H1 (cell line): Measurements from ENCODE around the gene IKZF1. TPM values are rescaled to one million over a fixed set of nuclear protein-coding genes. Genes with fewer than 3 reads are reported as not detected.

Source experiments
- ASH2L ChIP-seq: fragments of 200-600, 300-600 bp; sonication (generic); IDR thresholded peaks from one replicate; pipeline ENCODE4 v1.7.1; 2017; ENCODE audit warnings: low read length
- MAFK ChIP-seq: IDR thresholded peaks from 2 replicates; pipeline ENCODE4 v1.6.1; 2012; ENCODE audit warnings: low read depth, mild to moderate bottlenecking, improper control_type of control experiment, low read length
- NANOG ChIP-seq: IDR thresholded peaks from 2 replicates; pipeline ENCODE4 v1.6.1; 2011; ENCODE audit warnings: low read length, low read depth, mild to moderate bottlenecking, inconsistent platforms; ENCODE audit not compliant: insufficient read depth, poor library complexity, severe bottlenecking
- PHF8 ChIP-seq: fragments of 200-600 bp; sonication (generic); conservative IDR thresholded peaks from 2 replicates; pipeline ENCODE4 v1.7.1; 2012; ENCODE audit warnings: low read depth, mild to moderate bottlenecking, inconsistent platforms, low read length, moderate library complexity
- POU5F1 ChIP-seq: IDR thresholded peaks from 2 replicates; pipeline ENCODE4 v1.6.1; 2011; ENCODE audit warnings: low read depth, mild to moderate bottlenecking, low read length, moderate library complexity
- polyA plus RNA-seq, 7 experiments: library from polyadenylated mRNA; depleted of rRNA in 3 of 7; stranded (reverse) in 5 of 7; unstranded in 2 of 7; fragments of >200 nt in 5 of 7; fragments of 200-250 nt in 2 of 7; gene quantifications; 1 replicate in 5 of 7; 2 replicates in 1 of 7; 4 replicates in 1 of 7; pipeline versions ENCODE4 v1.2.1 to v1.2.3, GENCODE V29; 2011 to 2013; ENCODE audit warnings: missing spikeins in 2 of 7, mixed read lengths in 2 of 7
- total RNA-seq: library from RNA; stranded (reverse); fragmentation: NEBNext Ultra II Directional; extraction: Animal tissue kit (Norgen Biotek cat#: 25700); gene quantifications from 2 replicates; pipeline ENCODE4 v1.2.1, GENCODE V29; 2021

The IKZF1 gene
- total and polyA plus RNA-seq, 2 of the 8 experiments (the other 6 are each of a cell fraction or from before 2014, with no cell fraction given), result 0.74 to 1.5 TPM

DNA sequence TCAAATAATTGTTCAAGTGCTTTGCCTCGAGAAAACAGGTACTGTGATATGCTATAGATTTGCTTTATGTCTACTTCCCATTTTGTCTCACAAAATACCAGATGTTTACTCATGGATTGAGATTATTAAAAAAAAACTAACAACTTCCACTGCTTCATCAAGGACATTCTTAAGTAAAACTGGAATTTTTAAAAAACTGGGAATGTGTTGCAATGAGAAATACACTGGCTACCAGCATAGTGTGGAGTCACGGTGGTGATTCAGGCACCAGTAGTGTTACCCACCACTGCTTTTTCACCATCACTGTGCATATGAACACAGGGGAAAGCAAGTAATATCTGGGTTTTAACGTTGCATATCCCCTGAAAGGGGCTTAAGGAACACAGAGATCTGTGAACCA, 124.4 kb downstream of the IKZF1 start (continued):
- TF ChIP-seq NANOG (no peak), ASH2L (no peak), POU5F1 (no peak), MAFK (no peak), PHF8 (no peak)
